Suprapubic skin (tissue), 4 donors: ENCODE measurements around the gene TCF7L2.

Experiments
- EP300 ChIP-seq: sonication (generic); formaldehyde crosslinking; IDR thresholded peaks from one replicate; pipeline ENCODE4 v1.6.1; 2017; ENCODE audit warnings: antibody characterized with exemption
- POLR2A ChIP-seq, 2 donors: fragments of 450-650 bp; IDR thresholded peaks; one replicate each; pipeline ENCODE4 v1.6.1; 2017; ENCODE audit warnings: antibody characterized with exemption in 2 of 2, mild to moderate bottlenecking in 2 of 2, moderate library complexity in 2 of 2
- POLR2AphosphoS5 ChIP-seq, 3 donors: sonication (generic); formaldehyde crosslinking; IDR thresholded peaks; one replicate each; pipeline ENCODE4 v1.6.1; 2017; ENCODE audit warnings: antibody characterized with exemption in 3 of 3
- TF ChIP-seq, protein P1 (sequence below), 2 donors: fragments of 200-600 bp in 1 of 2; fragments of 450-650 bp in 1 of 2; sonication (generic) in 1 of 2; IDR thresholded peaks; one replicate each; pipeline ENCODE4 v1.5.1; 2016 to 2019; ENCODE audit warnings: antibody characterized with exemption in 2 of 2, mild to moderate bottlenecking in 1 of 2, moderate library complexity in 1 of 2

DNA sequence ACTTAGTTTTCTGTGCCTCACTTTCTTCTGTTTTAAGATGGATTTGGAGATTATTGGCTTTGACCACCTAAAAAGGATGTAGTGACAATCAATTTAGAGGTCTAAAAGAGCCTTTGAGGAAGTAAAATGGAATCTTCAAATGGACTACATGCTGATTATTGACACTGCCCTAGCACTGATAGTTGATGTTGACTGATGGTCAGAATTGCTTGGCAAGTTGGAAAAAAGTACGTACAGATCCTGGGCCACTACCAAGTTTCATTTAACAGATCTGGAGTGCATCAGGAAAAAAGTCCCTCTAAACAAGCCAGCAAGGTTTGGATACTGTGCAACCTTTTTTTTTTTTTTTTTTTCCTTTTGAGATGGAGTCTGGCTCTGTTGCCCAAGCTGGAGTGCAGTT, 81.1 kb downstream of the TCF7L2 start:
- TF ChIP-seq, protein P1, sequence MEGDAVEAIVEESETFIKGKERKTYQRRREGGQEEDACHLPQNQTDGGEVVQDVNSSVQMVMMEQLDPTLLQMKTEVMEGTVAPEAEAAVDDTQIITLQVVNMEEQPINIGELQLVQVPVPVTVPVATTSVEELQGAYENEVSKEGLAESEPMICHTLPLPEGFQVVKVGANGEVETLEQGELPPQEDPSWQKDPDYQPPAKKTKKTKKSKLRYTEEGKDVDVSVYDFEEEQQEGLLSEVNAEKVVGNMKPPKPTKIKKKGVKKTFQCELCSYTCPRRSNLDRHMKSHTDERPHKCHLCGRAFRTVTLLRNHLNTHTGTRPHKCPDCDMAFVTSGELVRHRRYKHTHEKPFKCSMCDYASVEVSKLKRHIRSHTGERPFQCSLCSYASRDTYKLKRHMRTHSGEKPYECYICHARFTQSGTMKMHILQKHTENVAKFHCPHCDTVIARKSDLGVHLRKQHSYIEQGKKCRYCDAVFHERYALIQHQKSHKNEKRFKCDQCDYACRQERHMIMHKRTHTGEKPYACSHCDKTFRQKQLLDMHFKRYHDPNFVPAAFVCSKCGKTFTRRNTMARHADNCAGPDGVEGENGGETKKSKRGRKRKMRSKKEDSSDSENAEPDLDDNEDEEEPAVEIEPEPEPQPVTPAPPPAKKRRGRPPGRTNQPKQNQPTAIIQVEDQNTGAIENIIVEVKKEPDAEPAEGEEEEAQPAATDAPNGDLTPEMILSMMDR (IDR thresholded peaks at IDR 0.05): no peak
- no peak for TF ChIP-seq POLR2AphosphoS5 (IDR thresholded peaks at IDR 0.05)
- no peak for TF ChIP-seq POLR2A (IDR thresholded peaks at IDR 0.05)
- no peak for TF ChIP-seq EP300
